GM18868 (cell line): ENCODE measurements around the gene PROSER3.

ENCODE experiments used
- ATAC-seq: cut with Tn5 transposase; IDR thresholded peaks from one replicate; pipeline ENCODE4 v1.9.1; 2021; ENCODE audit warnings: mild to moderate bottlenecking, moderate library complexity; ENCODE audit not compliant: unreplicated experiment

Gene PROSER3

GRCh38 chr19:35757749-35758608, at the start of gene PROSER3:
TSS of gene PROSER3 (plus strand) at chr19:35758176. CDS start at chr19:35758216, 40 bp downstream.
- ATAC-seq: peak; percentile 95

DNA sequence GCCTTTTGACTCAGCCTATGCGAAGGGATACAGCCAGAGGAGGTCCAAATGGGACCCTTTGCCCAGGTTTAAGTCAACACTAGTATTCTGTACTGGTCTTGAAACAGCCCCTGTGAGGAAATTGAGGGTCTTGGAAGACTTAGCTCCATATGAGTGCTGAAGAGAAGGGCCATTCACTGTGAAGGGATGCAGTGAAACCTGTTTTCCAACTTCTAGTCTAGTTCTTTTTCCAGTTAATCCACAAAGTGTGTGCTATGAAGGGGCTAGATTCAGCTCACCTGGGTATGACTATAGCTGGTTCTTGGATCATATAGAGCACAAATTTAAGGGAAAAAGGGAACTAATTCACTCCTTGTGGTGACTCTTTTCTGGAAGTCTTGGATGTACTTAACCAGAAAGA, 49.6 kb upstream of the PROSER3 start:
- no peak for ATAC-seq

DNA sequence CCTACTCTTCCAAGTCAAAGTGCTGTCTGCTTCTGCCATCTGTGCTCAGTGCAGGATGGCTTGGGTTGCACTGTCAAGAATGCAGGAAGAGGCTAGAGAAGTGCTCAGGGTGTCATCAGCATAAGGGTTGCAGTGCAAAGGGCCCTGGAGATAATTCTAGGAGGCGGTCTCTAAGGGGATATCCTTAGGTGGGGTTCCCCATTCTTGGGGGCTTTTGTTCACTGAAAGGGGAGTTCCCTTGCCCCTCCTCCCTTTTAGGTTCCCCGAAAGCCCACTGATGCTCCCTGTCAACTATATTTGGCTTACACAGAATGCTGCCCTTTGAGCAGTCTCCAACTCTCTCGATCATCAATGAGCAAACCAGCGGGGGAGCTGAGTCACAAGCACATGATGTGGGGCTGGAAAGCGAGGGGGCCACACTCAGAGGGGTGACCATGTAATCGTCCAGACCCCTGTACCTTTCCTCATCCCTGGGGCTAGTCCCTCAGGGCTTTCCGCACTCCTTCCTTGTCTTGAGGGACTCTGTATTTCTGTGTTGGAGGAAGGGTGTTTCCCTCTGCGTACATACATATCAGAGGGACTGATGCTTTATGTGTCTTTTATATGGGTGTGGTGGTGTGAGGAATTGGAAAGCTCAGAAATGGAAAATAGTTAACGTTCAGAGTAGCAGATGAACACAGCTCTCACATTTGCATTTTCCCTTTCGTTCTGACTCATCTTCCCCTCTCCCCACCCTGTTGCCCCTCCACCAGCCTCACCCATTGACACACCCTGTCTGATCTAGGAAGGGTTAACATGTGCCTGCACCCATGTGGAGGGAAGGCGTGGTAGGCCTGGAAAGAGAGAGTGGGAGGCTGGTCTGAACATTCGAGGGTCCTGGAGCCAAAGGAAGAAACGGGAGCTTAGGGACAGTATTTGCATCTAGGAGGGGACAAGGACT, 46.9 kb upstream of the PROSER3 start:
- ATAC-seq: peak; percentile 43

DNA sequence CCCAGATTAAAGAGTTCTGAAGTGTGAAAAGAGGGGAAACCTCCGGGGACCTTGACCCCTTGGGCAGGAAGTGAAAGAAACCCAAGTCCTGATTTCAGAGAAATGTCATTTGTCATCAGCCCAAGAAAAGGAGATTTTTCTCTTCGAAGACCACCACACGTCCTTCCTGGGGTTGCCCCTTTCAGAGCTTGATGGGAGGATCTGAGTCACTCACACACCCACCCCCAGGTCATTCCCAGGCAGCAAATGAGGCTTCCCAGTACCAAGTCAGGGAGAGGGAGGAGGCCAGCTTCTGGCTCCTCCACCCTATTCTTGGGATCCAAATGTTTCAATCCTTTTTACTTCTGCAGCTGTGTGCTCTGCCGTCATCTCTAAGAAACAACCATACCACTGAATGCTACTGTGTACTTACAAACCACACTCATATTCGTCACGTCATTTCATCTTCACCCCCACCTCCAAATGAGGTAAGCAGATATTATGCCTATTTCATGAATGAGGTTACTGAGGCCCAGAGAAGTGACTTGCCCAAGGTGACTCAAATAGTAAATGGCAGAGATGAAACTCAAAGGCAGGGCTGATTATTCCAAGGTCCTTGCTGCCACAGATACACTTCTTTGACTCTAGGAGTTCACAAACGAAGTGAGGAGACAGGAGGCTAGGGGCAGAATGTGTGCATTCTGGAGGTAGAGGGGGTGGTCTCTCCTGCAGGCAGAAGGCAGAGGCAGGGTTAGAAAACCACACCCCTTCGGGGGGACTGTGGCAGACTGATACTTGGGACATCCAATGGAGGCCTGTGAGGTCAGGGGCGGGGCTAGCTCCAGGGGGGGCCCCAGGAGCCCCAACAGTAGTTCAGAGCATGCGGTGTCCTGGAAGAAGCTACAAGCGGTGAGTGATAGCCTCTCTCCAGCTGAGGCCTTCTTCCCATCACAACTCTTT, 45.1 kb upstream of the PROSER3 start:
- no peak for ATAC-seq

- ATAC-seq: no peak
These were observed 44.5 kb upstream of the PROSER3 start for GRCh38 chr19:35713506-35713850.

- ATAC-seq: no peak
These were observed 44.0 kb upstream of the PROSER3 start for GRCh38 chr19:35713904-35714495.

DNA sequence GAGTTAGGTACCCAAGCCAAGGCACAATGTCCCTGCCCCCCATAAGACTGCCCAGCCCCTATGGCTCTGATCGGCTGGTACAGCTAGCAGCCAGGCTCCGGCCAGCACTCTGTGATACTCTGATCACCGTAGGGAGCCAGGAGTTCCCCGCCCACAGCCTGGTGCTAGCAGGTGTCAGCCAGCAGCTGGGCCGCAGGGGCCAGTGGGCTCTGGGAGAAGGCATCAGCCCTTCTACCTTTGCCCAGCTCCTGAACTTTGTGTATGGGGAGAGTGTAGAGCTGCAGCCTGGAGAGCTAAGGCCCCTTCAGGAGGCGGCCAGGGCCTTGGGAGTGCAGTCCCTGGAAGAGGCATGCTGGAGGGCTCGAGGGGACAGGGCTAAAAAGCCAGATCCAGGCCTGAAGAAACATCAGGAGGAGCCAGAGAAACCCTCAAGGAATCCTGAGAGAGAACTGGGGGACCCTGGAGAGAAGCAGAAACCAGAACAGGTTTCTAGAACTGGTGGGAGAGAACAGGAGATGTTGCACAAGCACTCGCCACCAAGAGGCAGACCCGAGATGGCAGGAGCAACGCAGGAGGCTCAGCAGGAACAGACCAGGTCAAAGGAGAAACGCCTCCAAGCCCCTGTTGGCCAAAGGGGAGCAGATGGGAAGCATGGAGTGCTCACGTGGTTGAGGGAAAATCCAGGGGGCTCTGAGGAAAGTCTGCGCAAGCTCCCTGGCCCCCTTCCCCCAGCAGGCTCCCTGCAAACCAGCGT, 43.2 kb upstream of the PROSER3 start:
- ATAC-seq: no peak

- no peak for ATAC-seq
These were observed 42.6 kb upstream of the PROSER3 start for GRCh38 chr19:35715355-35715809.

DNA sequence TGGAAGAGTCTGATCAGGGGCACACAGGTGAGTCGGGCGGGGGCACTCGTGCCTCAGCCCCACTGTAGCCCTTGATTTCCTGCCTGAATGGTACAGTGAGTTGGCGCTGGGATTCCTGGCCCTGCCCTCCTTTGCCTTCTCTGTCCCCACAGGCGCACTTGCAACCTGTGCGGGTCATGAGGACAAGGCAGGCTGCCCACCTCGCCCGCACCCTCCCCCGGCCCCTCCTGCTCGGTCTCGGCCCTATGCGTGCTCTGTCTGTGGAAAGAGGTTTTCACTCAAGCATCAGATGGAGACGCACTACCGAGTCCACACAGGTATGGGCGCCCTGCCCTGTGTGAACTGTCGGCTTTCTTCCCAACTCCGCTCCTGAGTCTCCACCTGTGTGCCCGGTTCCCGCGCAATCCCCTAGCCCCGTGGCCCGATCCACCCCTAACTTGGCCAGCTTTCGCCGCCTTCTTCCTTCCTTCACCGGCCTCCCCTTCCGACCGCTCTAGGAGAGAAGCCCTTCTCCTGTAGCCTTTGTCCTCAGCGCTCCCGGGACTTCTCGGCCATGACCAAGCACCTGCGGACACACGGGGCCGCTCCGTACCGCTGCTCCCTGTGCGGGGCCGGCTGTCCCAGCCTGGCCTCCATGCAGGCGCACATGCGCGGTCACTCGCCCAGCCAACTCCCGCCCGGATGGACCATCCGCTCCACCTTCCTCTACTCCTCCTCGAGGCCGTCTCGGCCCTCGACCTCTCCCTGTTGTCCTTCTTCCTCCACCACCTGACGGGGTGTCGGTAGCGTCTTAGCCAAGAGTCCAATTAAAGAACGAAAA, 41.8 kb upstream of the PROSER3 start:
- ATAC-seq: no peak

- ATAC-seq: peak; percentile 65
These were observed 40.9 kb upstream of the PROSER3 start for GRCh38 chr19:35716801-35717664.

DNA sequence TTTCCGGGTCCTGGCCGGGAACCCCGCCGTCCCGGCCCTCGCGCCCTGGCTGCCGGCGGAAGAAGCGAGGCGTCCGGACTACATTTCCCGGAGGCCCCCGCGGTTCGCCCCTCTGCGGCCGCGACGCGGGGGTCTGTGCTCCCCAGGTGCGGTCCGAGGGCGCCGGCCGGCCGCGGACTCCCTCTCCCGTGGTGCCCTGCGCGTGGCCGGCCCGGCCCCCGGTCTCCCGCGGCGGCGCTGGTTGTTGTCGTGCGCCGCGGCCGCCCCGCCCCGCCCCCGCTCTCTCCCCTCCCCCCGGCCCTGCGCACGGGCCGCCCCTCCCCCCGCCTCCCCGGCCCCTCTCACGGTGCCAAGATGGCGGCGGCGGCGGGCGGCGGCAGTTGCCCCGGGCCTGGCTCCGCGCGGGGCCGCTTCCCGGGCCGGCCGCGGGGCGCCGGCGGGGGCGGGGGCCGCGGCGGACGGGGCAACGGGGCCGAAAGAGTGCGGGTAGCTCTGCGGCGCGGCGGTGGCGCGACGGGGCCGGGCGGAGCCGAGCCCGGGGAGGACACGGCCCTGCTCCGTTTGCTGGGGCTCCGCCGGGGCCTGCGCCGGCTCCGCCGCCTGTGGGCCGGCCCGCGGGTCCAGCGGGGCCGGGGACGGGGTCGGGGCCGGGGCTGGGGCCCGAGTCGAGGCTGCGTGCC, 40.2 kb upstream of the PROSER3 start, which contains the start of gene KMT2B:
KMT2B (plus strand) TSS at position 339 of the 680 bp plus-strand sequence; CDS start at position 355, 16 bp downstream.
- ATAC-seq: peak; percentile 41

DNA sequence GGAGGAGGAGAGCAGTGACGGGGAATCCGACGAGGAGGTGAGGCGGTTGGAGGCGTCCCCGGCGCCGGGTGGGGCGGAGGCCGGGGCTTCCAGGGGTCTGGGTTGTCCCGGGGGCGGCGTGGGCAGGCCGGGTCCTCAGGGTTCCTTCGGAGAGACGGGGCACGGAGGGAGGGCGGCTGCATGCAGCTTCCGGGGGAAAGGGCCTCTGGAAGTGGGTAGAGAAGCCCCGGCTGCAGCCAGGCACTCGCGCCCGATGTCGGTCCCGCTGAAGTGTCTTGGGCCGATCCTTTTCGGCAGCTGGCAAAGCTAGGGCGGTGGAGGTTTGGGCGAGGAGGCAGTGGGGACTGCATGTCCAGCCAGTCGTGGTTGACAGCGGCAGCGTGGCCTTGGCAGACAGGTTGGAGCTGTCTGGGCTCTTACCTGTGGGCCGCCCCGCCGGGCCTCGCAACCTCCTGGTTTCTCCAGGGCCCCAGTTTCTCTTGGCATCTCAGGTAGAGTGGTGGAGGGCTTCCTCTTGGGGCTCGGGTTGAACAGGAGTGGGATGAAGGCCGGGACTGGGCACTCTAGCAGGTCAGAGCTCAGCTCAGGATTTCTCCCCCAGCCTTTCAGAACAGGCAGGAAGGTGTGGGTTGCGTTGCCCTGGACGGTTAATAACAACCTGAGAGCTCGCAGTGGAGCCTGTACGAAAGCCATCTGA, 39.5 kb upstream of the PROSER3 start:
- peak; percentile 2 for ATAC-seq

- ATAC-seq: no peak
These were observed 38.4 kb upstream of the PROSER3 start for GRCh38 chr19:35719402-35720162.

- no peak for ATAC-seq
These were observed 37.8 kb upstream of the PROSER3 start for GRCh38 chr19:35720163-35720524.

DNA sequence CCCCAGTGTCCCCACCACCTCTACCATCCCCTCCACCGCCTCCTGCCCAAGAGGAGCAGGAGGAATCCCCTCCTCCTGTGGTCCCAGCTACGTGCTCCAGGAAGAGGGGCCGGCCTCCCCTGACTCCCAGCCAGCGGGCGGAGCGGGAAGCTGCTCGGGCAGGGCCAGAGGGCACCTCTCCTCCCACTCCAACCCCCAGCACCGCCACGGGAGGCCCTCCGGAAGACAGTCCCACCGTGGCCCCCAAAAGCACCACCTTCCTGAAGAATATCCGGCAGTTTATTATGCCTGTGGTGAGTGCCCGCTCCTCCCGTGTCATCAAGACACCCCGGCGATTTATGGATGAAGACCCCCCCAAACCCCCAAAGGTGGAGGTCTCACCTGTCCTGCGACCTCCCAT, 37.3 kb upstream of the PROSER3 start:
- ATAC-seq: no peak

GRCh38 chr19:35721374-35721773, 36.6 kb upstream of the PROSER3 start:
- no peak for ATAC-seq
